ENCODE results near the gene AMBP.

AMBP gene

DNA sequence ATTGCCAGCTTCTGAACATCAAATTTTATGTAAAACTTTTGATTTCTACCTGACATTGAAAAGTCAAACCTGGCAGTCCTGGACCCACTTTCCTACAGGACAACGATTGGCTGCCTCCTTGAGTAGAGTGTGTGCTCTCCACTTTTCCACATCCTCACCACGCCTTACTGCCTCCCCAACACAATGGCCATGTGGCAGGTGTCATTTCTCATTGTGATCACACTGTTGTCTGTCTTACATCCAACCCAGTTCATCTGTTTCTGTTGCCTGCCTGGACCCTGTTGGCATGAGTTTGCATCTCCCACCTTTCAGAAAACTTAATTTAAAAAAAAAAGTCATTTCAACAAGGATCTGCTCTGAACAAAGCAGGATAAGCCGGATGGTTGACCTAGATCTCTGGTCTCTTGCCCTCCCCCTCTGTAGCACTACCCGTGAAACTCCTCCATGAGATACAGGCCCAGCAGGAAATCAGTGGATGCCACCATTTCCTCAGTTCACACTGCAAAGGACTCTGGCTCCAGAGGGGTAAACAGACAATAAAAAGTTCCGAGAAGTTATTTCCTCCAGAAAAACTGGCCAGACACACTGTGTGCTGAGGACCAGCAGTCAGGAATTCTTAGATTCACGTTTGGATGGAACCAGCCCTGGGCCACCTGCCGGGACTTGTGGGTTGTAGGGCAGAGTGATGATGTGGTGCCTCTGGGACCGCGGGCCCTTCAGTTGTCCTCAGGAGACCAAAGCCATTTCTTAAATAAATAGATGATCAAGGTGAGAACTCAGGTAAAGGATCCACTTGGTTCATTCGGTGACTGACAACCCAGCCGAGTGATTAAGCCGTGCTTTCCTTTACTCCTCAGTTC, 48.6 kb downstream of the AMBP start:
- DNase-seq, result no peak

DNA sequence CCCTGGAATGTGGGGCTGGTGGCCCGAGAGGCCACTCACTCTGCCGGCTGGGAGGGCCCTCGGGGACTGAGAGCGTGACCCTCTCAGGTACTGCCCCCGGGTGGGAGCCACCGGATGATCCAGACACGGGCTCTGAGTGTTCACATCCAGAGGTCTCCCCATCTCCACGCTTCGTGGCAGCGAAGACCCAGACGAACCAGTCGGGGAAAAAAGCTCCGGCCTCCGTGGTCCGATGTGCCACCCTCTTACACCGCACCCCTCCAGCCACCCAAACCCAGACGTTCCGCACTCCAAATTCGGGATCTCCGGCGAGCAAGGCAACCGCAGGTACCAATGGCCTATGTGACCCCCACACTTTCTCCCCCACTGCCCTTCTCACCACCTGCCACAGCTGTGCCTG, 49.5 kb downstream of the AMBP start:
- no peak for DNase-seq

DNA sequence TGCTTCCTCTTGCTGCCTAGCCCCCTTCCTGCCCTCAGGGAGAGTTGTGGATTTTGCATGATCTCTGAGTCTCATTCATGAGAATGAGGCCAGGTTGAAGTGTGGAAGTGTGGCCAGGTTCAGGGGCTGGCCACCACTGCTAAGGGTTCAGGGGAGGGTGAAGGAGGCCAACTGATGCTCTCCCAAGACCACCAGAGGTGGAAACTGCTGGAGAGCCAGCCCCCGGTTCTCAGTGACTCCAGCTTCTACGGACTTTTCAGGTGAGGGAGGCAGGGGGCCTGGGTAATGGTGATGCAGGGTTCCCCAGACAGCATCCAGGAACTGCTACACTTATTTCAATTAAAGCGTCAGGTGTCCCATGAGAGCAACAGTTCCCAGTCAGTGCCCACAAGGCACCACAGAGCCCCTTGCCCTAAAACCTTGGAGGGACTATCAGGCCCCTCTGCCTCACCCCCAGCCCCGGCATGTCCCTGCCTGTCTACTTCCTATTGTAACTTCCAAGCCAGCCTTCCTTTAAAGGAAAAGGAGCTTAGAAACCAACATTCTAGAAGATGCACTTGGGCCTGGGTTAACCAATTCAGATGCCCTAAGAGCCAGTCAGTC, 50.1 kb downstream of the AMBP start:
- DNase-seq, result no peak

DNA sequence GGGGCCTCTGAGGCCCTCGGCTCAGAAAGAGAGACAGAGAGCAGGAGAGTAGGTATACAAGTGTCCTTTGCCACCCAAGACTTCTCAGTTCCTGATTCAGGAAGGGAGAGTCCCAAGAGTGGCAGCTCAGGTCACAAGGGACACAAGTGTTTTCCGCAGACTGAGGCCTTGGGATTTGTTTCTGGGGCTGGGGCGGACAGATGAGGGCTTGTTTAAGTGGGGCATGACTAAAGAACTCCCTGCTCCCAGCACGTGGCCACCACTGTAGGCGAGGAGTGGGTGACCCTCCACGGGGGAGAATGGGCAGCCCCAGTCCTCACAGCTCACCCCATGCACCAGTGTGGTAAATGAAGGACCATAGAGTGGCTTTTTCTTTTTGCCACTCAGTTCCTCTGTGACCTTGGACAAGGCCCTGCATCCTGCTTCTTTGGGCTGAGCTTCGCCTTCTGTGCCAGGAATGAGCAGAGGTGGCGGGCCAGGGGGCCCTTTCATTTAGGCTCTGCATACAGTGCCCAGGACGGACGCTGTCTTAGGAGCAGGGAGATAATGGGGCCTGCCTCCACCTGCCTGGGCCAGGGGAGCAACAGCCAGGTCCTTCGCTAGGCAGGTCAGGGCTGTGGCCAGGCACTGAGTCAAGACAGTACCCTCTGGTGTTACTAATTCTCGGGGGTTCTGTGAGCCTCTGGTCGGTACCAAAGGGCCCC, 50.8 kb downstream of the AMBP start:
- DNase-seq, result no peak

DNA sequence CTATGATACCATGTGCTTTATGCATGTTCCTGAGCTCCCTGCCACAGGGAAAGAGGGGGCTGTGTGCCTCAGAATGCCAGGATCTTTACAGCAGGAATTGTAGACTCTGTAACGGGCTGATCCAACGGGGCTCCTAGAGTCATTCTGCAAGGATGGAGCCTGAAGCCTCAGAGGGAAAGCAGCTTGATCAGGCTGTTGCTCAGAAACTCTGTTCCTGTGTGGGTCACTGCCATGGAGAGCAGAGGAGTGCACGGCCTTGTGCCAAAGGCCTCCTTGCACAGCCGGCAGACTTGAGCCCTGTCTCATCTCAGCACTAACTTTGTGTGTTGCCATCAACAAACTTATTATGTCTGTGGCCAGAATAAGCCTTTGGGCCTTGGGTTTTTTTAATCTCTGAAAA, 51.8 kb downstream of the AMBP start:
- no peak for DNase-seq

DNA sequence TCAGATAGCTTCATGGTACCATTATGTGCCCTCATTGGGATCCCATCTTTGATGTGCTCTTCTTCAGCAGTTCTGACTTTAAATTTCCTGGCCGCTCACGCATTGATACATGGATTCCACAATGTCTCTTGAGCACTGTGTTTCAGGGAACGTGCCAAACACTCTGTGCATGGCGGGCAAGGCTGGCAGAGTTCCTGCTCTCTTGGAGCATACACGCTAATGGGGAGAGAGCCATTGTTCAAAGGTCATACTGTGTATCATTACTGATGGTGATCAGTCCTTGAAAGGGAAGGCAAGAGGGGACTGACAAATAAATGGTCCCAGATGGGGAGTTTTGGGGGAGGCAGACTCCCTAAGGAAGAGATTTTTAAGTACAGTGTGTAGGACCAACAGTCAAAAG, 52.3 kb downstream of the AMBP start:
- no peak for DNase-seq

DNA sequence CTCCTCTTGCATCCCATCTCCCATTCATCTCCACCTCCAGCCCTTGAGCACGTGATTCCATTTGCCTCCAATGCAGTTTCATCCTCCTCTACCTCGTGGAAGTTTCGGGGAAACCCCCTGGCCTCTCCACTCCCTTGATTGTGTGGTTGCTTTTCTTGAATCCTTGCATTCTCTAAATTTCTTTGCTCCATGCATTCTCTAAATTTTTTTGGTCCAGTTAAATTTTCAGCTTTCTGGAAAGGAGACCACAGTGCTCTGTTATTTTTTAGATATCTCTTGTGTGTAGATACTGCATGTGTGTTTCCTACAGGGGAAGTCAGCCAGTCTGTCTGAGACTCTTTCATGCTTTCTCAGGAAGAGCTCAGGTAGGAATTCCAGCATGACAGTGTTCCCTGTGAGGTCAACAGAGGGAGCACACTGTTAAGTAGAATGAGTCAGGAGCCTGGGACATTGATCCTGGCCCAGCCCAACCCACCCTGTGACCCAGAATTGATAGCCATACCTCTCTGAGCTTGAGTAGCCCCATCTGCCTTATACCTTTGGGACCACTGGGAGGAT, 52.8 kb downstream of the AMBP start:
- DNase-seq, result no peak

DNA sequence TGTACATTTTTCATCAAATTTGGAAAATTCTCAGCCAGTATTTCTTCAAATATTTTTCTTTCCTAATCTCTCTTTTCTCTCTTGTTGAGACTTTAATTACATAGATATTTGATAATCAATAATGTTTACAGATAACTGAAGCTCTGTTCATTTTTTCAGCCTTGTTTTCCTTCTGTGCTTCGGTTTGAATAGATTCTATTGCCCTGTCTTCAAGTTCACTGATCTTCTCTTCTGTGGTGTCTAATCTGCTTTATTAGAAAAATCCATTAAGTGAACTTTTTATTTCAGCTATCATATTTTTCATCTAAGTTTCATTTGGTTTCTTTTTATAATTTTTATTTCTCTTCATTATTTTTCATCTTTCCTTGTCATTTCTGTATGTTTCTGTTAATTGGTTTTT, 54.1 kb downstream of the AMBP start:
- DNase-seq, result no peak

DNA sequence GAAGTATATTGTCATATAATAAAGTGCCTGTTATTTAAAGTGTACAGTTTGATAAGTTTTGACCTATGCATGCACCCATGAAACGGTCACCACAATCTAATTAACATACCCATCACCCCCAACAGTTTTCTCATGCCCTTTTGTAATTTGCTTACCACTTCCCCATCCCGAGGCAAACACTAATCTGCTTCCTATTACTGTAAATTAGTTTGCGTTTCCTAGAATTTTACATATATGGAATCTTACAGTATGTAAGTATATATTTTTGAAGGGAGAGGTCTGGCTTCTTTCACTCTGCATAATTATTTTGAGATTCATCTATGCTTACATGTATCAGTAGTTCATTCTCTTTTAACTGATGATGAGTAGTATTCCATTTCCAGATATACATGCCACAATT, 56.5 kb downstream of the AMBP start:
- no peak for DNase-seq

DNA sequence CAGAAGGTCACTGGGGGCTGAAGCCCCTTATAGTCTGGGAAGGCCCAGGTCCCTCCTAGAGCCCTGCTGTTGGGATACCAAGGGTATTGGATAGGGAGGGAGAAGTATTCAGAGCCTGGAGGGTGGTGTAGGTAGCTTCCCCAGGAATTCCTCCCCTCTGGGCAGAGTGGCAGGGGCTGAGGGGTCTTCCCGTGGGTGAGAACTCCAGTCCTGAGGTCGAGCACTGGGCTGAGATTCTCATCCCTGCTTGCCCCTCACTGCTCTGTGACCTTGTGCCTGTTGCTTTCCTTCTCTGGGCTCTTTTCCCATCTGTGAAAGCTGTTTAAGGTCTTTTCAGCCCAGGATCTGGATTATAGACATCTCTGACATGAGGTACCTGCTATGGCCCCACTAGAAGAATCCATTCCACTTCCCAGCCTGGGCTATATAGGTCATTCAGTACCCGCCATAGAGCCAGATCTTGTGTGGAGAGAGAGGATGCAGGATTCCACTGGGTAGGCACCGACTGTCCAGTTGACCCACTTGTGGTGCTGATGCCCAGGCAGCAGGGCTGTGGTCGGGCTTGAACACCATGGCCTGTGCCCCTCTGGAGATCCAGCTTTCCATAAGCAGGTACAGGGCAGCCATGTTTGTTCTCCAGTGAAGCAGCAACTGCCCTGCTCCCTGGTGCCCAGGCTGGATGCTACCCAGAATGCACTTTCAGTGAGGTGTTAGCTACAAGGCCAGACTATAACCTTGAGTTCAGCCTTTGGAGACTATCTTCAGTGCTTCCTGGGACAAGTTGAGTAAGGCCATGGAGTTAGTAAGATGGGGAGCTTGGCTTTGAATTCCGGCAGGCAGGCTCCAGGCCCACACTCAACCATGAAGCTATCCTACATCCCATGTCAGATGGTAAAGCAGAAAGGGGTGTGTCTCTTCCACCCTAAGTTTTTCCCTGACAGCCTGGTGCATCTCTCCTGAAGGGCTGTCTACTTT, 60.1 kb downstream of the AMBP start:
- no peak for DNase-seq

DNA sequence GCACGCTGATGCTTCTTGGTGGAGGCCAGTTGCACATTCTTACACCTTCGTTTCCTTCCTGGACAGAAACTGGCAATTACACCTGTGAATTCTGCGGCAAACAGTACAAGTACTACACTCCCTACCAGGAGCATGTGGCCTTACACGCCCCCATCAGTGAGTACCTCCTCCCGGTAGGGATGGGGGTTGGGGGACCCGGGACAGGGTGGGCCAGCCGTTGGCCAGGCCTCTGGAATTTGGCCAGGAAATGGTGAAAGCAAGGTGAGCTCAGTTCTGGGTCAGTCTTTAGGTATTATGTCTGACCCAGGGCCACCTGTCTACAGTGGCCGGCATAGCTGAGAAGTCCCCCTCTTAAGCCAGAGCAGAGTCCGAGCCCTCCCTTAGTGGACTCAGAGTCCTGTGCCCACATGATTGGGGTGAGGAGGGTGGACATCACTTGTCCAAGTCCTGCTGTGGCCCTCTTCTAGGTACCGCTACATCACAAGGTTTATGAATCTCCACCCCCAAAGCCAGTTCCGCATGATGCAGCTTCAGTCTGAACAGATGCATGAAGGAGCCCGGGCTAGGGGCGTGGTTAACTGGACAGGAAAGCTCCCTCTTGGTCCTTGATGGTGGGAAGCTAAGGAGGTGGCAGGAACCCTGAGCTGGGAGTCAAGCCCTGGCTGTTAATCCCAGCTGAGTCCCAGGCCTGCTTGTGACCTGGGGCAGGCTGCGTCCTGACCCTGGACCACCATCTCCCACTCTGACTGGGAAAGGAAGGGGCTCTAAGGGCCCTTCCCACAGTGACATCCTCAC, 61.3 kb downstream of the AMBP start:
- no peak for DNase-seq

DNA sequence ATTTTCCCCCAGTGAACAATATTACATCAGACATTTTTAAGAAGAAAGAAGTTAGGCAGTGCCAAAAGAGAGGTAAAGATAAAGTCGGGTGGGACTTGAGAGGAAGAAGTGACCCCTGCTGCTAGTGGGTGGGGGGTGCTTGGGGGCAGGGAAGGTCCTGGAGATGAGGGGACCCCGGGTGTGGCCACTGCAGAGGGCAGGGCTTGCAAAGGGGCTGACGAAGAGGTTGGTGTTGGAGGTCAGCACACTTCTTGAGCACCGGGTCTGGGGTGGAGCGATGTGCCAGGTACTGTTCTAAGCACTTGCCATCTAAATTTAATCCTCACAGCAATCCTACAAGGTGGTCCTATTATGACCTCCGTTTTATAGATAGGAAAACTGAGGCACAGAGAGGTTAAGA, 62.0 kb downstream of the AMBP start:
- DNase-seq, result no peak

DNA sequence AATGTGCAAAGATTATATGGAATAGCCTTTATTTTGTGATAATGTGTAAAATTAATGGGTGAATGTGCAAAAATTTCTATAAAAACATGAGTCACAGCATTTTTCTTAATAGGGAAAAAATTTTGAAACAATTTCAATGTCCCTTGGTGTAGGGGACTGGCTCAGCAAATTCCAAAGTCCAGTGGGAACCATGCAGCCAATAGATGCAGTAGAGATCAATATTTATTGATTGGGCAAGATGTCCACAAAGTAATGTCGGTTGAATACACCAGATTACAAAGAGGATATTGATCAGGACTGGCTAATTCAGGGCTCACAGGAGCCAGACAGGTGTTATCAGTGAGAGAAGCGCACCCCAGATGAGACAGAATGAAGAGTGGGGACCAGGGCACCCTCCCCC, 62.5 kb downstream of the AMBP start:
- DNase-seq, result no peak

DNA sequence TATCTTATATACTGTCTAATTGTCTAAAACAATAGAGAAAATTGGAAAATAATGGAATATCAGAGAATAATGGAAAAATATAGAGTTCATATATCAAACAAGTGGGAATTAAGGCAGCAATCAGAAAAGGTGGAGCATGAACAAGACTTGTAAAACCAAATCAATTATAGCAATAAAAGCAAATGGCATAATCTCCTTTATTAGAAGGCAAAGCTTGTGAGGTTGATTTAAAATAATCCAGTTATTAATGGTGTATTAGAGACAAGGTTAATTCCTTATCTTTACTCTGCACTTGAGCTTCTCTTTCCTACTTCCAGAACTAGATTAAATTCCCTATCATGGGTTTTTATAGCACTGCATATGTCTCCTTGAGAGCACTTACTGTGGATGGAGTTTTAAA, 64.1 kb downstream of the AMBP start:
- no peak for DNase-seq

DNA sequence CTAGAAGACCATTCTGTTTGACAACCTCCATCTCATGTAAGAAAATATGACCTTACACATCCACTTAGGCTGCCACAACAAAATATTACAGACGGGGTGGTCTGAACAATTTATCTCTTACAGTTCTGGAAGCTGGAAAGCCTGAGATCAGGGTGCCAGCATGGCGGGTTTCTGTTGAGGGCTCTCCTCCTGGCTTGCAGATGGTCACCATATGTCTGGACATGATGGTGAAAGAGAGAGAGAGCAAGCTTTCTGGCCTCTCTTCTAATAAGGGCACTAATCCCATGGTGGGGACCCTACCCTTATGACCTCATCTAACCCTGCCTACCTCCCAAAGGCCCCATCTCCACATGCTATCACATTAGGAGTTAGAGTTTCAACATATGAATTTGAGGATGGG, 66.0 kb downstream of the AMBP start:
- DNase-seq, result no peak

DNA sequence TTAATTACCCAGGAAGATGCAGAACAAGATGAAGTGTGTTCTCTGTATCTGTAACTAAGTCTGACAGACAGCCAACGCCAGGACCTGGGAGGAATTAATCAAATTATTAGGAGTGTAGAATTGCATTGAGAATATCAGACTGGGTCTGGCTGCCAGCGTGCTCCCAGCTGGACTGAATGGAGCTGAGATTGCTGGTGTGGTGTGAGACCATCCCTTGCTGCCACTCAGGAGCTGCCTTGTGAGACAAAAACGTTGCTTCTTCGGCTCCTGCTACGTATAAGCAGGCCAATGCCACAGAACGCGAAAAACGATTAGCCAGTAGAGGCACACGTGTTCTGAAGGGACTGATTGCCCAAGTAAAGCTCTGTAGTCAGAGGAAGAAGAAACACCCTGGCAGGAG, 66.8 kb downstream of the AMBP start:
- DNase-seq, result no peak
